ENCODE results near the gene ZNF777.

Gene ZNF777

GRCh38 chr7:149433124-149433523, 27.7 kb downstream of the ZNF777 start:
- no peak overlapping the region for H3K4me3 ChIP-seq (ENCODE audit: low read length in 2 of 2)
- H3K4me1 ChIP-seq (ENCODE audit: control insufficient read depth in 2 of 2, insufficient read depth in 2 of 2, low read length in 2 of 2), result no peaks in the 10 kb centered on the region
- no peak overlapping the region for H3K9ac ChIP-seq (ENCODE audit: low read depth in 1 of 2, low read length in 2 of 2)
- no peaks in the 10 kb centered on the region for H3K27me3 ChIP-seq (ENCODE audit: control insufficient read depth in 2 of 2, insufficient read depth in 2 of 2, low read length in 2 of 2)
- H3K27ac ChIP-seq (ENCODE audit: low read depth in 2 of 2, low read length in 2 of 2), result no peak overlapping the region
- no peaks in the 10 kb centered on the region for H3K9me3 ChIP-seq (ENCODE audit: control insufficient read depth in 2 of 2, low read length in 2 of 2)
- H3K36me3 ChIP-seq (ENCODE audit: control insufficient read depth in 2 of 2, insufficient read depth in 2 of 2, low read length in 2 of 2), result peaks cover 28 to 32% of the 10 kb centered on the region in 2 donors

GRCh38 chr7:149432121-149432691, 28.7 kb downstream of the ZNF777 start:
- H3K4me3 ChIP-seq (ENCODE audit: low read length in 2 of 2), result no peak overlapping the region
- H3K4me1 ChIP-seq (ENCODE audit: control insufficient read depth in 2 of 2, insufficient read depth in 2 of 2, low read length in 2 of 2), result no peaks in the 10 kb centered on the region
- H3K9ac ChIP-seq (ENCODE audit: low read depth in 1 of 2, low read length in 2 of 2), result no peak overlapping the region
- no peaks in the 10 kb centered on the region for H3K27me3 ChIP-seq (ENCODE audit: control insufficient read depth in 2 of 2, insufficient read depth in 2 of 2, low read length in 2 of 2)
- H3K36me3 ChIP-seq (ENCODE audit: control insufficient read depth in 2 of 2, insufficient read depth in 2 of 2, low read length in 2 of 2), result peaks cover 28 to 32% of the 10 kb centered on the region in 2 donors
- no peaks in the 10 kb centered on the region for H3K9me3 ChIP-seq (ENCODE audit: control insufficient read depth in 2 of 2, low read length in 2 of 2)
- H3K27ac ChIP-seq (ENCODE audit: low read depth in 2 of 2, low read length in 2 of 2), result no peak overlapping the region

- H3K9me3 ChIP-seq (ENCODE audit: control insufficient read depth in 2 of 2, low read length in 2 of 2), result no peaks in the 10 kb centered on the region
- H3K27me3 ChIP-seq (ENCODE audit: control insufficient read depth in 2 of 2, insufficient read depth in 2 of 2, low read length in 2 of 2), result no peaks in the 10 kb centered on the region
- H3K36me3 ChIP-seq (ENCODE audit: control insufficient read depth in 2 of 2, insufficient read depth in 2 of 2, low read length in 2 of 2), result peaks cover 28 to 30% of the 10 kb centered on the region in 2 donors
- H3K4me3 ChIP-seq (ENCODE audit: low read length in 2 of 2), result no peak overlapping the region
- no peaks in the 10 kb centered on the region for H3K4me1 ChIP-seq (ENCODE audit: control insufficient read depth in 2 of 2, insufficient read depth in 2 of 2, low read length in 2 of 2)
- no peak overlapping the region for H3K27ac ChIP-seq (ENCODE audit: low read depth in 2 of 2, low read length in 2 of 2)
- H3K9ac ChIP-seq (ENCODE audit: low read depth in 1 of 2, low read length in 2 of 2), result no peak overlapping the region
Measured at GRCh38 chr7:149431486-149432120, 29.3 kb downstream of the ZNF777 start.

- Histone ChIP-seq H3K9ac (ENCODE audit: low read depth in 1 of 2, low read length in 2 of 2) (no peak overlapping the region), H3K4me3 (ENCODE audit: low read length in 2 of 2) (no peak overlapping the region), H3K36me3 (ENCODE audit: control insufficient read depth in 2 of 2, insufficient read depth in 2 of 2, low read length in 2 of 2) (peaks cover 19 to 21% of the 10 kb centered on the region in 2 donors), H3K27ac (ENCODE audit: low read depth in 2 of 2, low read length in 2 of 2) (no peak overlapping the region), H3K9me3 (ENCODE audit: control insufficient read depth in 2 of 2, low read length in 2 of 2) (no peaks in the 10 kb centered on the region), H3K27me3 (ENCODE audit: control insufficient read depth in 2 of 2, insufficient read depth in 2 of 2, low read length in 2 of 2) (no peaks in the 10 kb centered on the region), H3K4me1 (ENCODE audit: control insufficient read depth in 2 of 2, insufficient read depth in 2 of 2, low read length in 2 of 2) (no peaks in the 10 kb centered on the region)
Measured at GRCh38 chr7:149430192-149430591, 30.7 kb downstream of the ZNF777 start.

- no peaks in the 10 kb centered on the region for H3K9me3 ChIP-seq (ENCODE audit: control insufficient read depth in 2 of 2, low read length in 2 of 2)
- peaks cover 14 to 16% of the 10 kb centered on the region in 2 donors for H3K36me3 ChIP-seq (ENCODE audit: control insufficient read depth in 2 of 2, insufficient read depth in 2 of 2, low read length in 2 of 2)
- H3K4me3 ChIP-seq (ENCODE audit: low read length in 2 of 2), result no peak overlapping the region
- no peak overlapping the region for H3K9ac ChIP-seq (ENCODE audit: low read depth in 1 of 2, low read length in 2 of 2)
- H3K4me1 ChIP-seq (ENCODE audit: control insufficient read depth in 2 of 2, insufficient read depth in 2 of 2, low read length in 2 of 2), result peaks cover 2% of the 10 kb centered on the region in 2 donors
- no peaks in the 10 kb centered on the region for H3K27me3 ChIP-seq (ENCODE audit: control insufficient read depth in 2 of 2, insufficient read depth in 2 of 2, low read length in 2 of 2)
- H3K27ac ChIP-seq (ENCODE audit: low read depth in 2 of 2, low read length in 2 of 2), result no peak overlapping the region
Measured at GRCh38 chr7:149427893-149428292, 33.0 kb downstream of the ZNF777 start.

GRCh38 chr7:149427096-149427680, 33.7 kb downstream of the ZNF777 start:
- Histone ChIP-seq H3K36me3 (ENCODE audit: control insufficient read depth in 2 of 2, insufficient read depth in 2 of 2, low read length in 2 of 2) (peaks cover 8 to 11% of the 10 kb centered on the region in 2 donors), H3K4me3 (ENCODE audit: low read length in 2 of 2) (no peak overlapping the region), H3K9ac (ENCODE audit: low read depth in 1 of 2, low read length in 2 of 2) (no peak overlapping the region), H3K9me3 (ENCODE audit: control insufficient read depth in 2 of 2, low read length in 2 of 2) (no peaks in the 10 kb centered on the region), H3K4me1 (ENCODE audit: control insufficient read depth in 2 of 2, insufficient read depth in 2 of 2, low read length in 2 of 2) (peaks cover 2 to 4% of the 10 kb centered on the region in 2 donors), H3K27me3 (ENCODE audit: control insufficient read depth in 2 of 2, insufficient read depth in 2 of 2, low read length in 2 of 2) (no peaks in the 10 kb centered on the region), H3K27ac (ENCODE audit: low read depth in 2 of 2, low read length in 2 of 2) (no peak overlapping the region)

GRCh38 chr7:149423449-149424110, 37.3 kb downstream of the ZNF777 start:
- no peak overlapping the region for H3K27ac ChIP-seq (ENCODE audit: low read depth in 2 of 2, low read length in 2 of 2)
- no peaks in the 10 kb centered on the region for H3K27me3 ChIP-seq (ENCODE audit: control insufficient read depth in 2 of 2, insufficient read depth in 2 of 2, low read length in 2 of 2)
- H3K36me3 ChIP-seq (ENCODE audit: control insufficient read depth in 2 of 2, insufficient read depth in 2 of 2, low read length in 2 of 2), result no peaks in the 10 kb centered on the region
- H3K4me1 ChIP-seq (ENCODE audit: control insufficient read depth in 2 of 2, insufficient read depth in 2 of 2, low read length in 2 of 2), result peaks cover 2 to 8% of the 10 kb centered on the region in 2 donors
- H3K4me3 ChIP-seq (ENCODE audit: low read length in 2 of 2), result peak overlapping the region in 1 of 2 donors; percentile 71
- H3K9ac ChIP-seq (ENCODE audit: low read depth in 1 of 2, low read length in 2 of 2), result no peak overlapping the region
- no peaks in the 10 kb centered on the region for H3K9me3 ChIP-seq (ENCODE audit: control insufficient read depth in 2 of 2, low read length in 2 of 2)

GRCh38 chr7:149422914-149423301, 38.0 kb downstream of the ZNF777 start:
- H3K9ac ChIP-seq (ENCODE audit: low read depth in 1 of 2, low read length in 2 of 2), result peak overlapping the region; percentile 41 to 68
- peaks cover 2 to 8% of the 10 kb centered on the region in 2 donors for H3K4me1 ChIP-seq (ENCODE audit: control insufficient read depth in 2 of 2, insufficient read depth in 2 of 2, low read length in 2 of 2)
- no peaks in the 10 kb centered on the region for H3K36me3 ChIP-seq (ENCODE audit: control insufficient read depth in 2 of 2, insufficient read depth in 2 of 2, low read length in 2 of 2)
- peak overlapping the region; percentile 60 to 71 for H3K4me3 ChIP-seq (ENCODE audit: low read length in 2 of 2)
- H3K27me3 ChIP-seq (ENCODE audit: control insufficient read depth in 2 of 2, insufficient read depth in 2 of 2, low read length in 2 of 2), result no peaks in the 10 kb centered on the region
- no peaks in the 10 kb centered on the region for H3K9me3 ChIP-seq (ENCODE audit: control insufficient read depth in 2 of 2, low read length in 2 of 2)
- H3K27ac ChIP-seq (ENCODE audit: low read depth in 2 of 2, low read length in 2 of 2), result peak overlapping the region; percentile 43 to 56

- Histone ChIP-seq H3K9me3 (ENCODE audit: control insufficient read depth in 2 of 2, low read length in 2 of 2) (no peaks in the 10 kb centered on the region), H3K4me1 (ENCODE audit: control insufficient read depth in 2 of 2, insufficient read depth in 2 of 2, low read length in 2 of 2) (peaks cover 2 to 8% of the 10 kb centered on the region in 2 donors), H3K4me3 (ENCODE audit: low read length in 2 of 2) (peak overlapping the region; percentile 64 to 71), H3K36me3 (ENCODE audit: control insufficient read depth in 2 of 2, insufficient read depth in 2 of 2, low read length in 2 of 2) (no peaks in the 10 kb centered on the region), H3K27ac (ENCODE audit: low read depth in 2 of 2, low read length in 2 of 2) (peak overlapping the region; percentile 56 to 58), H3K9ac (ENCODE audit: low read depth in 1 of 2, low read length in 2 of 2) (peak overlapping the region; percentile 41 to 68), H3K27me3 (ENCODE audit: control insufficient read depth in 2 of 2, insufficient read depth in 2 of 2, low read length in 2 of 2) (no peaks in the 10 kb centered on the region)
Measured at GRCh38 chr7:149422162-149422913, 38.5 kb downstream of the ZNF777 start.
